ENCODE data around the gene EEF1AKMT4. TPM values are rescaled to one million over a fixed set of nuclear protein-coding genes. Genes with fewer than 3 reads are reported as not detected.

The EEF1AKMT4 gene
- 11.0 to 13.5 TPM (median 12.2 TPM) in 5 replicates for total RNA-seq (2022; extraction: Qiagen RNA extraction; ENCODE audit: low read depth)

DNA sequence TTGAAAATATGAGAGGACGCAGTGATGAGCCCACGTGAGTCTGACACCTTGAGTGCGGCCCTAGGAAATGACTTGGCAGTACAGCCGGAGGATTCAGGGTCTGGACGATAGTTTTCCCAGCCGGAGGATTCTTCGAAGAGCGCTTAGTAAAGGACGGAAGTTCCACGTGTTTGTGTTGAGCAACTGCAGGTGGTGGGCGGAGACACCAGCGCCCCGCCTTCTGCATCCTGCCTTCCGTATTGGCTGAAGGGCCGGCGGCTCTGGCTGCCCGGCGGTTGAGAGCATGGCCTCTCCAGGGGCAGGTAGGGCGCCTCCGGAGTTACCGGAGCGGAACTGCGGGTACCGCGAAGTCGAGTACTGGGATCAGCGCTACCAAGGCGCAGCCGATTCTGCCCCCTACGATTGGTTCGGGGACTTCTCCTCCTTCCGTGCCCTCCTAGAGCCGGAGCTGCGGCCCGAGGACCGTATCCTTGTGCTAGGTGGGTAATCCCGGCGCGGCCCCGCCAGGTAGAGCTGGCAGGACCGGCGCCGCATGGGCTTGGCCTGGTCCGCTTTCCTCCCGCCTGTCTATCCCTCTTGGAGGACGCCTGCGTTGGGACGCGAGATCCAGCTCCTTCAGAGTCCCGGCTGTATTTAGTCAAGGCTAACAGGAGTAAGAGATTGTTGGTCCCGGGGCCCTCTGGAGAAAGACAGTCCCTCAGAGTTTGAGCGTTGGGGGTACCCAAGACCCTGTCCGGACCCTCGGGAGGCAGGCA lies at the start of gene EEF1AKMT4:
EEF1AKMT4 (plus strand) TSS at position 261 of the 755 bp plus-strand sequence; CDS start at position 284, 23 bp downstream.

DNA sequence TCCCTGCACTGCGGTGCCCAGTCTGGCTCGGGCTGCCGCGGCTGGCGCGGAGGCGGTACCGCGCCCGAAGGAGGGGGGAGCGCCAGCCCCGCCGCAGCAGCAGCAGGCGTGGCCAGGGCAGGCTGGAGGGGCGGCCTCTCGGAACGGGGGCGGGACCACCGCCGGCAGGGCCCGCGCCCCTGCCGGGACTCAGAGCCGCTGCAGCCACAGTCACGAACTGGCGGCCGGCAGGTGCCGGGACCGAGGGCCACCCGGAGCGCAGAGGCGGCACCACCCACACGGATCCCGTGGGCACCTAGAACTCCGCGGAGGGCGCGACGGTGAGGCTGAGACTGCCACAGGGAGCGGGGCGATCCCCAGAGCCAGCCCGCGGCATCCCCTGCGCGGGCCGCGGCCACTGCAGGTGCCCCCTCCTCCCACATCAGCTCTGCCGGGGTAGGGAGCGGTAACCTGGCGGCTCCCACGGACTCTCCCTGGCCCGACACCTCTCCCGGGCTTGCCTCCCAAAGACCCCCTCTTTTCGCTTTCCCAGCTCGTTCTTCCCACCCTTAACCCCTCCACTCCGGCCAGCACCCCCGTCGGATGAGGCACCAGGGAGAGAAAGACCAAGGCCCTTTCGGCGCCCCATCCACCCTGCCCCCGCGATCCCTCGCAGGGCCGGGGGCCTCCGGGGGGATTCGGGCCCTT lies 19.9 kb upstream of the EEF1AKMT4 start, which contains the start of gene VWA5B2:
VWA5B2 (plus strand) TSS at position 192 of the 687 bp plus-strand sequence. CDS start 944 bp downstream, outside the sequence.

DNA sequence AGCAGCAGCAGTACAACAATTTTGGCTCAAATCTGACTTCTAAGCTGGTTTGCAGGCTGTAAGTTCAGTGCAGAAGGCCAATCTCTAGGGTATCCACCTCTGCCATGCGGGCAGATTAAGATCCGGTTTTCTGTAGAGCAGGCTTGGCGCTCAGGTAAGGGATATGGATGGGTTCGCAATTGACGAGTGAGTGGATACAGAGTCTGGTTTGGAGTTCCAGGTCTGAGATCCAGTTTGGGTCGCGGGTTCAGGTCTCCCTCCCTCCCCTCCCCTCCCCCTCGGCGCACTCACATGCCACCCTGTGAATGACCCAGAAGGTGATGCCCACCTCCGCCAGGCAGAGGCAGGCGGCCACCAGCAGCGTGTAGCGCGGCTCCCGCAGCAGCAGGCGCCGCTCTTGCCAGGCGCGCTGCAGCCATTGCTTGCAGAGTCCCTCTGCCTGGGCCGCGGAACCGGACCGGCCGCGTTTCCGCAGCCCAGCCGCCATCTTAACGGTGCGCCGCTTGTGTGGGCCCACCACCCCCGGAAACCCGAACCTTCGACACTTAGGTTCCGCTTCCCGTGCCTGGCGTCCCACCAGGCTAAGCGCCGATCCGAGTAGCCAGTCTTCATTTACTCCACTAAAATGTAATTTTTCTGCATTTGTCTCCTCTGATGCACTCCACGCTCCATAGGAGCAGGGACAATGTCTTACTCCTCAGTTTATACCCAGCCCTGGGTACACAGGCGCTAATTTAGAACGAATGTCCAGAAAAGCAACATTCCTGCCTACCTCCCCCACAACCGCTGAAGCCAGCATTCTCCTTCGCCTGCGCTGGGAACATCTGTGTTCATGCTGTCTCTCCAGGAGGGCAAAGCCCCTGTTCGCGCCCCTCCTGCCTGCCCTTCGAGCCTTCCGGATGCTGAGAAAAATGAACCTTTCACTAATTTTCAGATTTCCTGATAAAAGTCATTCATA lies 739 bp upstream of the EEF1AKMT4 start, which contains the start of gene ALG3:
ALG3 (minus strand) TSS at position 509 of the 958 bp plus-strand sequence; CDS start at position 487, 22 bp downstream.

DNA sequence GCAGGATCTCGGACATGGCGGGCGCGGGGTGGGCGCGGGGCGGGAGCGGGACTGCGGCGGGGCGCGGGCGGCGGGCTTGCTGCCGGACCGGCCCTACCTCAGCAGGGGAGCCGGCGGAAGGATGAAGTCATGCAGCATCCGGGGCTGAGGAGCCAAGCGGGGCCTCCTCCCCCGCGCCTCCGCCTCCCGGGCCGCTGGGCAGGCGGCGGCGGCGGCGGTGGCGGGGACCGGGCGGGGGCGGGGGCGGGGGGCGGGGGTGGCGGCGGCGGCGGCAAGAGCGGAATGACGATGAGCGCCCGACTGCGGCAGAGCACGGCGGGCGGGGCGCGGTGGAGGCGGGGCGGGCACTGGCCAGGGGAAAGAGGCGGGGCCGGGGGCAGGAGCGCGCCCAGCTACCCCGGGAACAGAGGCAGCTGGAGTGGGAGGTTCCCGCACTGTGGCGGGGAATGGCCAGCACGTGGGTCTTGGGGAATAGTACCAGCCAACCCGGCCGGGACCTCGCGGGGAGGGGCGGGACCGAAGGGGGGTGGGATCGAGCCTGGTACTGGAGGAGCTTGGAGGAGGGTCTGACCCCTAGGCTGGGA lies 11.9 kb downstream of the EEF1AKMT4 start, which contains the start of gene CAMK2N2:
CAMK2N2 (minus strand) TSS at position 284 of the 584 bp plus-strand sequence; CDS start at position 16, 268 bp downstream.

DNA sequence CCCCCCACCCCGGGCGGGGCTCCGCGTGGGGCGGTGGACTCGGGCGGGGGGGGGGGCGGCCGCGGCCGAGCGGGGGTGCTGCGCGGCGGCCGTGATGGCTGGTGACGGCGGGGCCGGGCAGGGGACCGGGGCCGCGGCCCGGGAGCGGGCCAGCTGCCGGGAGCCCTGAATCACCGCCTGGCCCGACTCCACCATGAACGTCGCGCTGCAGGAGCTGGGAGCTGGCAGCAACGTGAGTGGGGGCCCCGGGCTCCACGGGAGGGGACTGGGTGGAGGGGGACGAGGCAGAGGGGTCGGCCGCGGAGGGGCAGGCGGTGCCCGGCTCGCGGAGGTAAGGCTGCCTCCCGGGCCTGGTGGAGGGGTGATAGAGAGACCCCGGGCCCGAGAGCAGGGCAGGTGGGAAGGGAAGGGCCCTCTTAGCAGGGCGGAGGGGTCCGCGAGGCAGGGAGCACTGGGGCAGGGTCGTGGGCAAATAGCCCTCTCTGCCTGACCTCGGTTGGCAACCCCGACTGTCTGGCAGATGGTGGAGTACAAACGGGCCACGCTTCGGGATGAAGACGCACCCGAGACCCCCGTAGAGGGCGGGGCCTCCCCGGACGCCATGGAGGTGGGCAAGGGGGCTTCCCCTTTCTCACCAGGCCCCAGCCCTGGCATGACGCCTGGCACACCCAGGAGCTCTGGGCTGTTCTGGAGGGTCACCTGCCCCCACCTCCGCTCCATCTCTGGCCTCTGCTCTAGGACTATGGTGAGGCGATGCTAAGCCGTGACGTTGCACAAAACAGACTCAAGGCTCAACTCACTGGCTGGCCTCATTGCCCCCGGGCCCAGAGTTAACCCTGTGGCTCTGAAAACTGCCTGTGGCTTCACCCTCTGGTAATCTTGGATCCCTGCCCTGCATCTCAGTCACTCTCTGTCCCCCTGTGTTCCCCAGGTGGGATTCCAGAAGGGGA lies 26.8 kb downstream of the EEF1AKMT4 start, which contains the start of gene ECE2:
ECE2 (plus strand) TSS at position 62 of the 950 bp plus-strand sequence; CDS start at position 194, 132 bp downstream.

DNA sequence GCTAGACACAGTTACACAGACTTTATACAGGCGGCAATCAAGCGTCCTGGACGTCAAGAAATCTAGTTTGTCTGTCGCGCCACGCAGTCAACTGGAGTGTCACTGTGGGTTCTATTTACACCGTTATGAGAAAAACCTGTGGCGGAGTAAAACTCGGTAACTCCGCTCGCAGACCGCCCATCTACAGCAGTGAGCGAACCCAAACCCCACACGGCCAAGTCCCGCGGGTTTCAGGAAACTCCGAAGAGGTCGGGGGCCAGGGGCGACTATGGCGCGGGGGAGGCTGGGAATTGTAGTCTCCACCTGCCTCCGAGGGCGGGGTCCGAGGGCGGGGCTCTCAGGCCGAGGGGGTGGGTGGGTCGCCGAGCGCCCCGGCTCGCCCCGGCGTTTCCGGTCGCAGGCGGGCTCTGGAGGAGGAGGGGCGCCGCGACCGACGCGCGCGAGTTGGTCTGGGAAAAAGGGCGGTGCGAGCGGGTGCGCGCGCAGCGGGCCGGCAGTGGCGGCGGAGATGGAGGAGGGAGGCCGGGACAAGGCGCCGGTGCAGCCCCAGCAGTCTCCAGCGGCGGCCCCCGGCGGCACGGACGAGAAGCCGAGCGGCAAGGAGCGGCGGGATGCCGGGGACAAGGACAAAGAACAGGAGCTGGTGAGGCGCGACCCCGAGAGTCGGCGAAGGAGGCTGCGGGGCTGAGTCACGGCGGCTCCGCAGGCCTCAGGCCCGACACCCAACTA lies 49.5 kb downstream of the EEF1AKMT4 start, which contains the start of gene PSMD2:
PSMD2 (plus strand) TSS at position 483 of the 729 bp plus-strand sequence; CDS start at position 509, 26 bp downstream.

Other genes with a start within 250 kb of the EEF1AKMT4 start
- gene ABCC5, start 231.8 kb upstream of the EEF1AKMT4 start, total RNA-seq (2022; extraction: Qiagen RNA extraction; ENCODE audit: low read depth), result 8.8 to 12.9 TPM (median 11.9 TPM) in 5 replicates
- gene HTR3D, start 217.9 kb upstream of the EEF1AKMT4 start, total RNA-seq (2022; extraction: Qiagen RNA extraction; ENCODE audit: low read depth), result not detected in 5 replicates
- not detected in 5 replicates for gene HTR3C, start 196.6 kb upstream of the EEF1AKMT4 start, total RNA-seq (2022; extraction: Qiagen RNA extraction; ENCODE audit: low read depth)
- gene HTR3E, start 152.6 kb upstream of the EEF1AKMT4 start, total RNA-seq (2022; extraction: Qiagen RNA extraction; ENCODE audit: low read depth), result not detected in 5 replicates
- gene EIF2B5, start 114.3 kb upstream of the EEF1AKMT4 start, total RNA-seq (2022; extraction: Qiagen RNA extraction; ENCODE audit: low read depth), result 26.5 to 31.2 TPM (median 30.9 TPM) in 5 replicates
- 18.3 to 29.0 TPM (median 24.6 TPM) in 5 replicates for gene DVL3, start 94.3 kb upstream of the EEF1AKMT4 start, total RNA-seq (2022; extraction: Qiagen RNA extraction; ENCODE audit: low read depth)
- 296 to 327 TPM (median 312 TPM) in 5 replicates for gene AP2M1, start 74.8 kb upstream of the EEF1AKMT4 start, total RNA-seq (2022; extraction: Qiagen RNA extraction; ENCODE audit: low read depth)
- 32.6 to 37.7 TPM (median 33.9 TPM) in 5 replicates for gene ABCF3, start 63.5 kb upstream of the EEF1AKMT4 start, total RNA-seq (2022; extraction: Qiagen RNA extraction; ENCODE audit: low read depth)
- gene VWA5B2, start 20.1 kb upstream of the EEF1AKMT4 start, total RNA-seq (2022; extraction: Qiagen RNA extraction; ENCODE audit: low read depth), result 0.38 to 0.56 TPM (median 0.48 TPM) in 5 replicates
- gene ALG3, start 710 bp upstream of the EEF1AKMT4 start, total RNA-seq (2022; extraction: Qiagen RNA extraction; ENCODE audit: low read depth), result 63.7 to 82.1 TPM (median 70.1 TPM) in 5 replicates
- 0.90 to 1.7 TPM (median 1.1 TPM) in 5 replicates for gene CAMK2N2, start 11.9 kb downstream of the EEF1AKMT4 start, total RNA-seq (2022; extraction: Qiagen RNA extraction; ENCODE audit: low read depth)
- not detected in 5 replicates for gene ECE2, start 26.4 kb downstream of the EEF1AKMT4 start, total RNA-seq (2022; extraction: Qiagen RNA extraction; ENCODE audit: low read depth)
- 315 to 419 TPM (median 334 TPM) in 5 replicates for gene PSMD2, start 49.6 kb downstream of the EEF1AKMT4 start, total RNA-seq (2022; extraction: Qiagen RNA extraction; ENCODE audit: low read depth)
- gene EIF4G1, start 64.9 kb downstream of the EEF1AKMT4 start, total RNA-seq (2022; extraction: Qiagen RNA extraction; ENCODE audit: low read depth), result 252 to 292 TPM (median 278 TPM) in 5 replicates
- 8.9 to 10.6 TPM (median 10.4 TPM) in 5 replicates for gene FAM131A, start 87.9 kb downstream of the EEF1AKMT4 start, total RNA-seq (2022; extraction: Qiagen RNA extraction; ENCODE audit: low read depth)
- gene CLCN2, start 111.9 kb downstream of the EEF1AKMT4 start, total RNA-seq (2022; extraction: Qiagen RNA extraction; ENCODE audit: low read depth), result 4.7 to 5.4 TPM (median 5.2 TPM) in 5 replicates
- 73.1 to 83.9 TPM (median 75.8 TPM) in 5 replicates for gene POLR2H, start 112.0 kb downstream of the EEF1AKMT4 start, total RNA-seq (2022; extraction: Qiagen RNA extraction; ENCODE audit: low read depth)
- not detected in 5 replicates for gene THPO, start 128.5 kb downstream of the EEF1AKMT4 start, total RNA-seq (2022; extraction: Qiagen RNA extraction; ENCODE audit: low read depth)
- 0.10 to 0.17 TPM (median 0.16 TPM) in 5 replicates for gene CHRD, start 130.4 kb downstream of the EEF1AKMT4 start, total RNA-seq (2022; extraction: Qiagen RNA extraction; ENCODE audit: low read depth)